Measurements from ENCODE around the gene CLIC5. TPM values are rescaled to one million over a fixed set of nuclear protein-coding genes. Genes with fewer than 3 reads are reported as not detected.

CLIC5 gene
- total RNA-seq, 2 experiments from 2014 or later = 0.03 to 0.08 TPM

GRCh38 chr6:45892196-45892595, 123.5 kb downstream of the CLIC5 start:
- H3K36me3 ChIP-seq (ENCODE audit: insufficient read depth, low read length) = no peaks in the 10 kb centered on the region
- no peaks in the 10 kb centered on the region for H3K9me2 ChIP-seq (ENCODE audit: insufficient read depth, low read length)
- no TSS peak for BruUV-seq (replicated peaks)
- intact Hi-C loops (cut with micrococcal nuclease; ENCODE audit: unreplicated experiment) = no loop called here
- H3K9me3 ChIP-seq (ENCODE audit: low read length) = no peaks in the 10 kb centered on the region
- TF ChIP-seq, protein P1, sequence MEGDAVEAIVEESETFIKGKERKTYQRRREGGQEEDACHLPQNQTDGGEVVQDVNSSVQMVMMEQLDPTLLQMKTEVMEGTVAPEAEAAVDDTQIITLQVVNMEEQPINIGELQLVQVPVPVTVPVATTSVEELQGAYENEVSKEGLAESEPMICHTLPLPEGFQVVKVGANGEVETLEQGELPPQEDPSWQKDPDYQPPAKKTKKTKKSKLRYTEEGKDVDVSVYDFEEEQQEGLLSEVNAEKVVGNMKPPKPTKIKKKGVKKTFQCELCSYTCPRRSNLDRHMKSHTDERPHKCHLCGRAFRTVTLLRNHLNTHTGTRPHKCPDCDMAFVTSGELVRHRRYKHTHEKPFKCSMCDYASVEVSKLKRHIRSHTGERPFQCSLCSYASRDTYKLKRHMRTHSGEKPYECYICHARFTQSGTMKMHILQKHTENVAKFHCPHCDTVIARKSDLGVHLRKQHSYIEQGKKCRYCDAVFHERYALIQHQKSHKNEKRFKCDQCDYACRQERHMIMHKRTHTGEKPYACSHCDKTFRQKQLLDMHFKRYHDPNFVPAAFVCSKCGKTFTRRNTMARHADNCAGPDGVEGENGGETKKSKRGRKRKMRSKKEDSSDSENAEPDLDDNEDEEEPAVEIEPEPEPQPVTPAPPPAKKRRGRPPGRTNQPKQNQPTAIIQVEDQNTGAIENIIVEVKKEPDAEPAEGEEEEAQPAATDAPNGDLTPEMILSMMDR (conservative IDR thresholded peaks at IDR 0.05; ENCODE audit: low read length) = no peak
- TF ChIP-seq EZH2phosphoT487 (IDR thresholded peaks at IDR 0.05; ENCODE audit: borderline replicate concordance, low read depth, low read length) = no peak
- H3K4me3 ChIP-seq (ENCODE audit: low read depth, low read length, poor library complexity, severe bottlenecking) = no peak overlapping the region
- CTCF ChIA-PET (ENCODE audit: unreplicated experiment) = no interaction called here
- H2AFZ ChIP-seq (ENCODE audit: low read length) = no peak overlapping the region
- no peak overlapping the region for H3K4me2 ChIP-seq (ENCODE audit: low read length)
- DNase-seq (ENCODE audit: low spot score) = no peak
- H3K79me2 ChIP-seq (ENCODE audit: insufficient read depth, low read depth, low read length) = no peaks in the 10 kb centered on the region
- POLR2A ChIA-PET = no interaction called here
- no peaks in the 10 kb centered on the region for H3K4me1 ChIP-seq (ENCODE audit: insufficient read depth, low read length, poor library complexity, severe bottlenecking)
- H4K20me1 ChIP-seq (ENCODE audit: insufficient read depth, low read length) = no peaks in the 10 kb centered on the region
- no peak overlapping the region for H3K27ac ChIP-seq (ENCODE audit: low read depth, low read length, poor library complexity, severe bottlenecking)

DNA sequence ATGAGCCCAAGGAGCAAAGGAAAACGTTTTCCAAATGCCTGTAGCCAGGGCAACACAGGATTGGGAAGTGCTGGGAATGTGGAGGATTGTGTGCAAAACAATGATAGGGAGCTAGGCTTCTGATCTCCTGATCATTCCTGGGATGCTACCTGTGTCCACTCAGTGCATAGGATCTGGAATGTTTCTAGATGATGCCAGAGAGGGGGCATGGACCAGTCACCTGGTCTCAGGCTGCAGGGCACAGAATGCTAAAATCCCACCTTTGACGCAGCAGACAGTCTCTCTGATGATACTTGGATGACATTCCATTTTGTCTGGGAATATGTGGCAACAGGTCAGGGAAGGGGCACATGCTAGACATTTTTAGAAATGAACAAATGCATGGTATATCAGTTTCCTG, 128.9 kb downstream of the CLIC5 start:
- Histone ChIP-seq H2AFZ (ENCODE audit: low read length) (no peak overlapping the region), H4K20me1 (ENCODE audit: insufficient read depth, low read length) (no peaks in the 10 kb centered on the region), H3K9me2 (ENCODE audit: insufficient read depth, low read length) (no peaks in the 10 kb centered on the region), H3K36me3 (ENCODE audit: insufficient read depth, low read length) (no peaks in the 10 kb centered on the region), H3K4me3 (ENCODE audit: low read depth, low read length, poor library complexity, severe bottlenecking) (no peak overlapping the region), H3K4me1 (ENCODE audit: insufficient read depth, low read length, poor library complexity, severe bottlenecking) (no peaks in the 10 kb centered on the region), H3K9me3 (ENCODE audit: low read length) (no peaks in the 10 kb centered on the region), H3K4me2 (ENCODE audit: low read length) (no peak overlapping the region), H3K79me2 (ENCODE audit: insufficient read depth, low read depth, low read length) (no peaks in the 10 kb centered on the region), H3K27ac (ENCODE audit: low read depth, low read length, poor library complexity, severe bottlenecking) (no peak overlapping the region)
- intact Hi-C loops (cut with micrococcal nuclease; ENCODE audit: unreplicated experiment) = no loop called here
- ChIA-PET POLR2A (interaction anchor here (0.7 kb wide), 1 partner anchor 24 kb away, joined by 3 read pairs; no protein-coding TSS in a partner anchor), CTCF (ENCODE audit: unreplicated experiment) (no interaction called here)
- TF ChIP-seq, protein P1 (conservative IDR thresholded peaks at IDR 0.05; ENCODE audit: low read length) = no peak
- TF ChIP-seq EZH2phosphoT487 (IDR thresholded peaks at IDR 0.05; ENCODE audit: borderline replicate concordance, low read depth, low read length) = no peak
- DNase-seq (ENCODE audit: low spot score) = no peak
- BruUV-seq (replicated peaks) = no TSS peak

GRCh38 chr6:45884336-45884735, 131.3 kb downstream of the CLIC5 start:
- Histone ChIP-seq H3K36me3 (ENCODE audit: insufficient read depth, low read length) (no peaks in the 10 kb centered on the region), H3K9me3 (ENCODE audit: low read length) (no peaks in the 10 kb centered on the region), H3K9me2 (ENCODE audit: insufficient read depth, low read length) (no peaks in the 10 kb centered on the region), H3K27ac (ENCODE audit: low read depth, low read length, poor library complexity, severe bottlenecking) (no peak overlapping the region), H3K4me3 (ENCODE audit: low read depth, low read length, poor library complexity, severe bottlenecking) (no peak overlapping the region), H4K20me1 (ENCODE audit: insufficient read depth, low read length) (no peaks in the 10 kb centered on the region), H2AFZ (ENCODE audit: low read length) (no peak overlapping the region), H3K4me2 (ENCODE audit: low read length) (no peak overlapping the region), H3K79me2 (ENCODE audit: insufficient read depth, low read depth, low read length) (no peaks in the 10 kb centered on the region), H3K4me1 (ENCODE audit: insufficient read depth, low read length, poor library complexity, severe bottlenecking) (no peaks in the 10 kb centered on the region)
- ChIA-PET CTCF (ENCODE audit: unreplicated experiment) (no interaction called here), POLR2A (no interaction called here)
- BruUV-seq (replicated peaks) = no TSS peak
- TF ChIP-seq, protein P1 (conservative IDR thresholded peaks at IDR 0.05; ENCODE audit: low read length) = no peak
- TF ChIP-seq EZH2phosphoT487 (IDR thresholded peaks at IDR 0.05; ENCODE audit: borderline replicate concordance, low read depth, low read length) = no peak
- DNase-seq (ENCODE audit: low spot score) = no peak
- intact Hi-C loops (cut with micrococcal nuclease; ENCODE audit: unreplicated experiment) = no loop called here
